Neural progenitor cell (in vitro differentiated cells): ENCODE results near the gene SLC35E1. TPM values are rescaled to one million over a fixed set of nuclear protein-coding genes. Genes with fewer than 3 reads are reported as not detected.

Experiments used
- DNase-seq: peaks from one replicate; pipeline ENCODE4 v3.0.0-alpha.2; 2016; ENCODE audit warnings: low spot score
- H2AFZ ChIP-seq: fragments of 200-600 bp; sonication (generic); replicated peaks from 2 replicates; pipeline ENCODE4 v1.6.1; 2016; ENCODE audit warnings: antibody characterized with exemption
- H3F3A ChIP-seq: fragments of 200-600 bp; sonication (generic); 2 replicates; pipeline ENCODE4 v1.6.1; 2016; ENCODE audit warnings: antibody characterized with exemption, low read depth
- H3K27ac ChIP-seq: fragments of 200-600 bp; sonication (generic); 2 replicates; pipeline ENCODE4 v1.5.1; 2016; ENCODE audit warnings: mild to moderate bottlenecking
- H3K27me3 ChIP-seq: fragments of 200-600 bp; sonication (generic); 2 replicates; pipeline ENCODE4 v1.6.1; 2016; ENCODE audit warnings: mild to moderate bottlenecking, moderate library complexity
- H3K36me3 ChIP-seq: fragments of 200-600 bp; sonication (generic); 2 replicates; pipeline ENCODE4 v1.5.1; 2016
- H3K4me1 ChIP-seq: fragments of 200-600 bp; sonication (generic); 2 replicates; pipeline ENCODE4 v1.6.1; 2016; ENCODE audit warnings: mixed run types
- H3K4me2 ChIP-seq: fragments of 200-600 bp; sonication (generic); 2 replicates; pipeline ENCODE4 v1.6.1; 2016
- H3K4me3 ChIP-seq: fragments of 200-600 bp; sonication (generic); 2 replicates; pipeline ENCODE4 v1.5.1; 2016
- H3K79me2 ChIP-seq: fragments of 200-600 bp; sonication (generic); 2 replicates; pipeline ENCODE4 v1.6.1; 2016; ENCODE audit warnings: low read depth
- H3K9ac ChIP-seq: fragments of 200-600 bp; sonication (generic); 2 replicates; pipeline ENCODE4 v1.6.1; 2016
- H3K9me3 ChIP-seq: fragments of 200-600 bp; sonication (generic); 2 replicates; pipeline ENCODE4 v1.5.1; 2016; ENCODE audit warnings: low read depth
- H4K20me1 ChIP-seq: fragments of 200-600 bp; sonication (generic); 2 replicates; pipeline ENCODE4 v1.6.1; 2016; ENCODE audit warnings: low read depth
- H3K27ac Mint-ChIP-seq: 3 replicates; pipeline ENCODE4 v1.8.0; 2021; ENCODE audit warnings: mixed read lengths
- H3K27me3 Mint-ChIP-seq: 2 replicates; pipeline ENCODE4 v1.8.0; 2022; ENCODE audit warnings: low read depth, mild to moderate bottlenecking, inconsistent platforms, moderate library complexity, mixed read lengths; ENCODE audit not compliant: insufficient read depth
- H3K36me3 Mint-ChIP-seq: 3 replicates; pipeline ENCODE4 v1.8.0; 2021; ENCODE audit warnings: mixed read lengths
- H3K4me1 Mint-ChIP-seq: 3 replicates; pipeline ENCODE4 v1.8.0; 2021; ENCODE audit warnings: mixed read lengths
- H3K4me3 Mint-ChIP-seq: 3 replicates; pipeline ENCODE4 v1.8.0; 2021; ENCODE audit warnings: mild to moderate bottlenecking, moderate library complexity, mixed read lengths
- H3K9me3 Mint-ChIP-seq: 3 replicates; pipeline ENCODE4 v1.8.0; 2020; ENCODE audit warnings: mixed read lengths
- EZH2 ChIP-seq: fragments of 200-600 bp; sonication (generic); IDR thresholded peaks from 2 replicates; pipeline ENCODE4 v1.6.1; 2017; ENCODE audit warnings: antibody characterized with exemption, mild to moderate bottlenecking, moderate library complexity
- EZH2phosphoT487 ChIP-seq: fragments of 200-600 bp; sonication (generic); IDR thresholded peaks from 2 replicates; pipeline ENCODE4 v1.6.1; 2017; ENCODE audit warnings: antibody characterized with exemption
- total RNA-seq: library from RNA; depleted of rRNA; stranded (reverse); fragments of >200 nt; gene quantifications from 2 replicates; pipeline ENCODE4 v1.2.3, GENCODE V29; 2015; ENCODE audit warnings: low replicate concordance
- TF ChIP-seq, protein P1 (sequence below): fragments of 200-600 bp; sonication (generic); IDR thresholded peaks from 2 replicates; pipeline ENCODE4 v1.5.1; 2017; ENCODE audit warnings: antibody characterized with exemption, mild to moderate bottlenecking

SLC35E1 gene
- total RNA-seq, 1 donor from 2014 or later, result 16.4 TPM

DNA sequence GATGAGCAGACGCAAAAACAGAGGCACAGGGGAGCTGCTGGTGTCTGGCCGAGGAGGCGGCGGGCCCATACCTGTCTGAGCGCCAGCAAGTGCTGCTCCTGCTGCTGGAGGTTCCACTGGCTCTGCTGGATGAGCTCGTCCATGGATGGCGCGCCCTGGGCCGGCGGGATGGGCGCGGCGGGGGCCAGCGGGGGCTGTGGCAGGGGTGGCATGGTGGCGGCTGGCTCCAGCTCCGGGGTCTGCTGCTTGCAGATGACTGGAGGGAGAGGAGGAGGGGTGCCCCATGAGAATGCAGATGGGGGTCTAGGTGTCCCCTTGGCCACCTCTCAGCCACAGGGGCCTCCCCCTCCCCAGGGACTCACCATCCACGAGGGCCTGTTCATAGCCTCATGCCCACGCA lies 36.8 kb downstream of the SLC35E1 start:
- Histone ChIP-seq H3K4me1 (no peaks in the 10 kb centered on the region), H3K79me2 (peaks cover 49% of the 10 kb centered on the region), H3F3A (no peaks in the 10 kb centered on the region), H3K4me3 (no peak overlapping the region), H3K36me3 (no peaks in the 10 kb centered on the region), H4K20me1 (peaks cover 46% of the 10 kb centered on the region), H3K27me3 (no peaks in the 10 kb centered on the region), H3K27ac (no peak overlapping the region), H3K4me2 (no peak overlapping the region), H3K9me3 (no peaks in the 10 kb centered on the region), H3K9ac (no peak overlapping the region), H2AFZ (no peak overlapping the region)
- TF ChIP-seq, protein P1, sequence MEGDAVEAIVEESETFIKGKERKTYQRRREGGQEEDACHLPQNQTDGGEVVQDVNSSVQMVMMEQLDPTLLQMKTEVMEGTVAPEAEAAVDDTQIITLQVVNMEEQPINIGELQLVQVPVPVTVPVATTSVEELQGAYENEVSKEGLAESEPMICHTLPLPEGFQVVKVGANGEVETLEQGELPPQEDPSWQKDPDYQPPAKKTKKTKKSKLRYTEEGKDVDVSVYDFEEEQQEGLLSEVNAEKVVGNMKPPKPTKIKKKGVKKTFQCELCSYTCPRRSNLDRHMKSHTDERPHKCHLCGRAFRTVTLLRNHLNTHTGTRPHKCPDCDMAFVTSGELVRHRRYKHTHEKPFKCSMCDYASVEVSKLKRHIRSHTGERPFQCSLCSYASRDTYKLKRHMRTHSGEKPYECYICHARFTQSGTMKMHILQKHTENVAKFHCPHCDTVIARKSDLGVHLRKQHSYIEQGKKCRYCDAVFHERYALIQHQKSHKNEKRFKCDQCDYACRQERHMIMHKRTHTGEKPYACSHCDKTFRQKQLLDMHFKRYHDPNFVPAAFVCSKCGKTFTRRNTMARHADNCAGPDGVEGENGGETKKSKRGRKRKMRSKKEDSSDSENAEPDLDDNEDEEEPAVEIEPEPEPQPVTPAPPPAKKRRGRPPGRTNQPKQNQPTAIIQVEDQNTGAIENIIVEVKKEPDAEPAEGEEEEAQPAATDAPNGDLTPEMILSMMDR, result no peak
- no peak for TF ChIP-seq EZH2phosphoT487
- no peak for TF ChIP-seq EZH2
- Mint-ChIP-seq H3K36me3 (peaks cover 34% of the 10 kb centered on the region), H3K4me3 (no peak overlapping the region), H3K4me1 (peaks cover 5% of the 10 kb centered on the region), H3K9me3 (no peaks in the 10 kb centered on the region), H3K27me3 (peaks cover 2% of the 10 kb centered on the region), H3K27ac (no peak overlapping the region)
- no peak for DNase-seq

DNA sequence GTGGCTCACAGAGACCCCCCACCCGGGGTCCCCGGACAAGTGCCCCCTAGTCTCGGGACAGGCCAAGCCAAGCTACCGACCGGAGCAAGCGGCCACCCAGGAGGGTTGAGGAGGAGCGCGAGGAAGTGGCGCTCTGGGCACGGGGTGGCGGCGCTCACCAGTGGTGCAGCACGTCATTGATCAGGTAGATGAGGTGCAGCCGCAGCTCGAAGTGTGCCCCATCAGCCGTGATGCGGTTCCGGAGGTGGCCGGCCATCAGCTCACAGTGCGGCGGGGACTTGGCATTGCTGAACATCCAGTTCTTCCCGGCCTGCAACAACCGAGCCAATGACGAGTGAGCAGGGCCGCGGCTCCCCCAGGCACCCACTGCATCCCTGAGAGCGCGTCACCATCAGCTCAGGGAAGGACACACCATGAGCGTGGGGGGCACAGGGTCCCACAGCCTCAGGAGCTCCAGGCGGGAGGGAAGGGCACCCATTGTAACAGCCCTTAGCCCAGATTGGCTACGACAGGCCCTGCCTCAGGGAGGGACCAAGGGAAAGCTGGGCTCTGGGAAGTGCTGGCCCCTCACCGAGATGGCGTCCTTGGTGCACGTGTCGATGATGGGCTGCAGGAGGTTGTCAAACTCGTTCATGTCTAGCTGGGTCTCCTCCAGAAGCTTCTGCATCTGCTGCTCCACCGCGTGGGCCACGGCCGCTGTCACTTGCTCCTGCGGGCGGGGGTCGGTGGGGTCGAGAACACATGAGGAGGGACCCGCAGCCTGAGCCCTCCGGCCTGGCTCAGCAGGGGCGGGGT lies 39.6 kb downstream of the SLC35E1 start:
- no peak overlapping the region for H2AFZ ChIP-seq

DNA sequence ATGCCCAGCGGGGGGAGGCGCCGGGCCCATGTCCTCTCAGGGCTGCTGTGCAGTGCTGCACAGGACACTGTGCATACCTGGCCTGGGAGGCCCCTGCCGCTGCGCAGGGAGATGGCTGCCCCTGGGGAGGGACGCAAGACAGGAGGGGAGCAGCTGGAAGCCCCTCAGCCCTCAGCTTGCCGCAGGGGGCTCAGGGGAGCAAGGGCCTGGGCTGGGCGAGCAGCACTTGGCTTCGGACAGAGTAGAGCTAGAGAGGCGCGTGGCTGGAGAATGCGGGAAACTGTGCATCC lies 40.9 kb downstream of the SLC35E1 start:
- Histone ChIP-seq H2AFZ (no peak overlapping the region), H3K4me1 (no peaks in the 10 kb centered on the region), H3K27me3 (no peaks in the 10 kb centered on the region), H3K9me3 (no peaks in the 10 kb centered on the region), H3K79me2 (peaks cover 9% of the 10 kb centered on the region), H3K27ac (no peak overlapping the region), H3K4me3 (no peak overlapping the region), H3K36me3 (no peaks in the 10 kb centered on the region), H3F3A (no peaks in the 10 kb centered on the region), H4K20me1 (peaks cover 20% of the 10 kb centered on the region), H3K9ac (no peak overlapping the region), H3K4me2 (no peak overlapping the region)
- Mint-ChIP-seq H3K27me3 (peaks cover 2% of the 10 kb centered on the region), H3K4me1 (no peaks in the 10 kb centered on the region), H3K4me3 (no peak overlapping the region), H3K9me3 (no peaks in the 10 kb centered on the region), H3K27ac (no peak overlapping the region), H3K36me3 (peaks cover 21% of the 10 kb centered on the region)
- no peak for DNase-seq
- TF ChIP-seq EZH2phosphoT487 (no peak), EZH2 (no peak)
- TF ChIP-seq, protein P1, result no peak

More for the DNA sequence above, 39.6 kb downstream of the SLC35E1 start:
- H3K4me3 ChIP-seq, result no peak overlapping the region
- no peak overlapping the region for H3K9ac ChIP-seq
- H4K20me1 ChIP-seq, result peaks cover 32% of the 10 kb centered on the region
- H3K4me2 ChIP-seq, result no peak overlapping the region
- Mint-ChIP-seq H3K4me3 (no peak overlapping the region), H3K9me3 (no peaks in the 10 kb centered on the region), H3K27ac (no peak overlapping the region), H3K4me1 (no peaks in the 10 kb centered on the region), H3K27me3 (peaks cover 2% of the 10 kb centered on the region), H3K36me3 (peaks cover 24% of the 10 kb centered on the region)
- H3K36me3 ChIP-seq, result no peaks in the 10 kb centered on the region
- H3K9me3 ChIP-seq, result no peaks in the 10 kb centered on the region
- peaks cover 22% of the 10 kb centered on the region for H3K79me2 ChIP-seq
- H3F3A ChIP-seq, result no peaks in the 10 kb centered on the region
- H3K27ac ChIP-seq, result no peak overlapping the region
- no peak for DNase-seq
- H3K4me1 ChIP-seq, result no peaks in the 10 kb centered on the region
- TF ChIP-seq, protein P1, result no peak
- TF ChIP-seq EZH2phosphoT487 (no peak), EZH2 (no peak)
- no peaks in the 10 kb centered on the region for H3K27me3 ChIP-seq
